Measurements from ENCODE around the gene ARID4B.

DNA sequence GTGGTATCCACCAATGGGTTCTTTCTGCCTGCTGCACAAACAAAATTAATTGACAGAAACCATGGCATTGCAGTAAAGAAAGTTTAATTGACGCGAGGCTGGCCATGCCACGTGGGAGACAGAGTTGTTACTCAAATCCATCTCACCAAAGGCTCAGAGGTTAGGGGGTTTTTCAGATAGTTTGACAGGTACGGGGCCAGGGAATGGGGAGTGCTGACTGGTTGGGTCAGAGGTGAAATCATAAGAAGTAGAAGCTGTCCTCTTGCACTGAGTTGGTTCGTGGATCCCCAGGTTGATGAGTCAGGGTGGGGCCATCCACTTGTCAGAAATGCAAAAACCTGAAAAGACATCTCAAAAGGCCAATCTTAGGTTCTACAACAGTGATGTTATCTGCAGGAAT lies 38.3 kb upstream of the ARID4B start:
- TF ChIP-seq CTCF (conservative IDR thresholded peaks at IDR 0.05 in 1 of 2, IDR thresholded peaks at IDR 0.05 in 1 of 2; ENCODE audit: extremely low read depth in 1 of 2, insufficient read depth in 1 of 2, low read depth in 1 of 2, low read length in 2 of 2) (no peak), EZH2 (IDR thresholded peaks at IDR 0.05; ENCODE audit: borderline replicate concordance, low read length) (no peak)

All from mammary epithelial cell (primary cell).